Activated T-cell treated with anti-CD3 and anti-CD28 coated beads, Interleukin-2, amount 50 U/mL, for 72 hours (primary cell): ENCODE data around the gene KCNMA1. TPM values are rescaled to one million over a fixed set of nuclear protein-coding genes. Genes with fewer than 3 reads are reported as not detected.

Experiments used
- ATAC-seq, 2 donors: fragments of 150-1000 bp; cut with Tn5 transposase; replicated peaks in 1 of 2; 2 replicates each; pipeline ENCODE4 v1.10.0; 2021; ENCODE audit warnings: moderate library complexity in 2 of 2, mild to moderate bottlenecking in 1 of 2
- DNase-seq, 2 donors: peaks; one replicate each; pipeline ENCODE4 v3.0.0; 2021 to 2022; ENCODE audit warnings: mixed read lengths in 1 of 2
- H3K27ac Mint-ChIP-seq: one replicate; pipeline ENCODE4 v1.8.0; 2022; ENCODE audit warnings: mild to moderate bottlenecking, moderate library complexity, mixed read lengths
- H3K27me3 Mint-ChIP-seq: one replicate; pipeline ENCODE4 v1.8.0; 2022; ENCODE audit warnings: low read depth, mixed read lengths
- H3K36me3 Mint-ChIP-seq, 2 donors: one replicate each; pipeline ENCODE4 v1.8.0; 2022; ENCODE audit warnings: mixed read lengths in 2 of 2, mild to moderate bottlenecking in 1 of 2; ENCODE audit not compliant: insufficient read depth in 2 of 2
- H3K4me1 Mint-ChIP-seq: one replicate; pipeline ENCODE4 v1.8.0; 2022; ENCODE audit warnings: low read depth, mixed read lengths
- H3K4me3 Mint-ChIP-seq, 2 donors: one replicate each; pipeline ENCODE4 v1.8.0; 2022; ENCODE audit warnings: mild to moderate bottlenecking in 2 of 2, mixed read lengths in 2 of 2, moderate library complexity in 2 of 2
- H3K9me3 Mint-ChIP-seq, 2 donors: one replicate each; pipeline ENCODE4 v1.8.0; 2022; ENCODE audit warnings: mixed read lengths in 2 of 2
- total RNA-seq, 2 donors: library from RNA; stranded (reverse); gene quantifications; one replicate each; pipeline ENCODE4 v1.2.3, GENCODE V29; 2022

KCNMA1 gene
- total RNA-seq, 2 donors from 2014 or later: 0.55 to 1.0 TPM

DNA sequence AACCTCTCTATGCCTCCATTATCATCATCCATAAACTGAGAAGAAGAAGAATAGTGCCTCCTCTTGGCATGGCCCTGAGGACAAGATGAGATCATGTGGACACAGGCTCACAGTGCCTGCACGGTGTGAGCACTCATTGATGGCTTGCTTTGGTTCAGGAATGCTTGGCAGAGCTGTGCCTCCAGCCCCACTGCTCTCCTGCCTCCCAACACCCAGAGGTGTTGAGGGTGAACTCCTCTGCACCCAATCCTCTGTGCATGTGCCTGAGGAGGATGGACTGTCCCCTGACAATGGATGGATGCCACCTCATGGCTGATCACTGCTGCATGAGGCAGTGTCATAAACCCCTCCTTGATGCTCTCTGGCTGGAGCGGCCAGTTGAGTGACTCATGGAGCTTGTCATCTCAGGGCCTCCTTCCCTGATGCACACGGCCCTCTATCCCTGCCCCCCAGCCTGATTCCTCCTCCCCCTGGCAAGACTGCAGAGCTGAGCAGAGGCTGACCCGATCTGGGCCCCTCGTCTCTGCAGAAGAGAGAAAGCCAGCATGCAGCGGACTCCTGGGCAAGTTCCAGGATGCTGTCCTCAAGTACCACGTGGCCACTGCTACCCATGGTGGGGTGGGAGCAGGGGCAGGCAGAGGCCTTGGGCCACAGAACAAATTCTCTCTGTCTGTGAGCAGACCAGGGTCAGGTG, 136.3 kb downstream of the KCNMA1 start:
- H3K27ac Mint-ChIP-seq: no peak overlapping the region
- H3K4me3 Mint-ChIP-seq: peak overlapping the region; percentile 48 to 56
- DNase-seq (peak; percentile 7 to 12), ATAC-seq (peak; percentile 52 to 63)
- H3K4me1 Mint-ChIP-seq: peaks cover 22% of the 10 kb centered on the region
- H3K9me3 Mint-ChIP-seq: no peaks in the 10 kb centered on the region
- peaks cover 20% of the 10 kb centered on the region for H3K27me3 Mint-ChIP-seq
- no peaks in the 10 kb centered on the region for H3K36me3 Mint-ChIP-seq

DNA sequence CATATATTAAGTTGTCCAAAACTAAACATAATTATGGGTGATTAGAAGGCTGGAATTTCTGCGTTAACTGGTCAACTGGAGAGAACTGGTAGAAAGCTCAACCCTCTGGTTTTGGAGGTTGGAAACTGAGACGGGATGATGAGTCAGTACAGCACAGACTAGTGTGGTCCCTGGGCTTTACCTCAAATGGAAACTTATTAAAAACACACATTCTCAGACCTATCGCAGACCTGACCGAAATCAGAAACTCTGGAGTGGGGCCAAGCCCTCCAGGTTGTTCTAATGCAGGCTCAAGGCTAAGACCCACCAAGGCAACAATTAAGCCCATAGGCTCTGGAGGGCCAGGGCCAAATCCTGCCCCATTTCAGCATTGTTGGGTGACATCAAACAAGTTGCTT, 136.9 kb downstream of the KCNMA1 start:
- no peak overlapping the region for H3K27ac Mint-ChIP-seq
- peaks cover 22% of the 10 kb centered on the region for H3K4me1 Mint-ChIP-seq
- DNase-seq: peak; percentile 18 to 28
- H3K9me3 Mint-ChIP-seq: no peaks in the 10 kb centered on the region
- H3K36me3 Mint-ChIP-seq: no peaks in the 10 kb centered on the region
- ATAC-seq: peak; percentile 75 to 77
- peaks cover 16% of the 10 kb centered on the region for H3K27me3 Mint-ChIP-seq
- peak overlapping the region; percentile 48 to 56 for H3K4me3 Mint-ChIP-seq

DNA sequence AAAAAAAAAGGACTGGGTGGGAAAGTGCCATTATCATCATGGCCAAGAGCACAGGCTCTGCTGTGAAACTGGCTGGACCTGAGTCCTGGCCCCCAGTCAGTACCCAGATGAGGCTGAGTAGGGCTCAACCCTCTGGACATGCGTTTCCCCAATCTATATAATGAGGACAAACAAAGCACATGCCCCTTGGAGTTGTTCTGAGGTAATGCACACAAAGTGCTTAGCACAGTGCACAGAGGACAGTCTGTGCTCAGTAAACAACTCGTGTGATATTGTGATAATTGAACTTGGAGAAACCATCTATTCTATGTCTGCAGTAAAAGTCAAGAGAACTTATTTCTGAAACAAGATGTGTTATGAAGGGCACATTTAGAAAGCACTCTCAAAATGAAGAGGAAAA, 138.8 kb downstream of the KCNMA1 start:
- H3K27me3 Mint-ChIP-seq: peaks cover 9% of the 10 kb centered on the region
- DNase-seq (no peak), ATAC-seq (no peak)
- H3K4me1 Mint-ChIP-seq: peaks cover 17% of the 10 kb centered on the region
- no peaks in the 10 kb centered on the region for H3K9me3 Mint-ChIP-seq
- H3K27ac Mint-ChIP-seq: no peak overlapping the region
- H3K4me3 Mint-ChIP-seq: no peak overlapping the region
- no peaks in the 10 kb centered on the region for H3K36me3 Mint-ChIP-seq

DNA sequence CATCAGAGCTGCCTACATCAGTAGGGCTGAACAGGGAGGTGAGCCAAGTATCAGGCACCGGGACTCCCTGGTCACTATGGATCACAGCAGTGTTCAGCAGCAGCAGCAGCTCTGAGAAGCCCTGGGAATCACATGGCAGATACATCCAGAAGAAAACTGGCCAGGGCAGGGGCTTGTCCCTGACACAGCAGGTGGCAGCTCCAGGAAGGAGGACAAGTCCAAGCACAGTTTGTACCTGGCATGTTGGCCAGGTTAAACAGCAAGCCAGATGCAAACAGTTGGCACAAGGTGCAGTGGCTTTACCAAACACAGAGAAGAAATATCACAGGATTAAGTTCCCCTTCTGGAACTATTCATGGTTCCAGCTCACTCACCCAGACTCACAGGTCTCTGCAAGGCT, 139.4 kb downstream of the KCNMA1 start:
- H3K4me1 Mint-ChIP-seq: peaks cover 17% of the 10 kb centered on the region
- no peak overlapping the region for H3K4me3 Mint-ChIP-seq
- no peak for ATAC-seq
- no peak overlapping the region for H3K27ac Mint-ChIP-seq
- H3K27me3 Mint-ChIP-seq: peaks cover 9% of the 10 kb centered on the region
- no peak for DNase-seq
- no peaks in the 10 kb centered on the region for H3K36me3 Mint-ChIP-seq
- H3K9me3 Mint-ChIP-seq: no peaks in the 10 kb centered on the region

DNA sequence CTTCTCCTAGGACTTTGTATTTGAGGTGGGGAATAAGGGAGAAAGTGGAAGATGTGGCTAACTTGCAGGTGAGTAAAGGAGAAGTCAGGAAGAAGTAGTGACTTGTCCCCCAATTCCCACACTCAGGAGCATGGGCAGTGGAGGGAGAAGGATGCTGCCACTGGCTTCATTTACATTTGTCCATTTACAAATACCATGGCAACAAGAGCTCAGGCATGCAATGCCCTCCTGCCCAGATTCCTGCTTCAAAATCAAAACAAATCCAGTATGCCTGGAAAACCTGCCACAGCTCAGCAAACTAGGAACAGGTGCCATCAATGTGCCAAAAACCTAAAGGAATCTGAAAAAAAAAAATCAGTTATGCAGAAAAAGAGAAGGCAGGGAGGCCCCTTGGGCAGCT, 139.9 kb downstream of the KCNMA1 start:
- Mint-ChIP-seq H3K27ac (no peak overlapping the region), H3K4me3 (no peak overlapping the region), H3K4me1 (peaks cover 17% of the 10 kb centered on the region), H3K9me3 (no peaks in the 10 kb centered on the region), H3K27me3 (peaks cover 9% of the 10 kb centered on the region), H3K36me3 (no peaks in the 10 kb centered on the region)
- no peak for ATAC-seq
- no peak for DNase-seq

DNA sequence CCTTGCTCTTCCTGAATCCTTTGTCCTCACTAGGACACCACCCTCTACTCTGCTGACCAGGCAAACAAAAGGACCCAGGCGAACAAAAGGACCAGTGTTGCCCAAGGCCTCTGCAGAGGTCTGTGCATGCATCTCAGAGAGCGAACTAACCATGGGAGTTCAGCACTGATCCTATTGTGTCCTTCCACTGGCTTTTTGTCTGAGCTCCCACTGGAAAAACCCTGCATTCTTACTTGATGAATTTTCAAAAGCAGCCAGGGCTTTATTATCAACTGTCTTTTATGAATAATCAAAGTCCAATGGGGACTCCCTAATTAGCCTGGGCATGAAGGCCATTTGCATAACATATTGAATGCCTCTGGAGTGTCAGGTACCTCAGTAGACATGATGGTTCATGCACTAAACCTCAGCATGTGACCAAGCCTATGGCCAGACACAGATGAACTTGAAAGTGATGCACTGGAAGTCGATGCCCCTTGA, 140.6 kb downstream of the KCNMA1 start:
- H3K27me3 Mint-ChIP-seq: peaks cover 9% of the 10 kb centered on the region
- ATAC-seq (no peak), DNase-seq (no peak)
- H3K4me1 Mint-ChIP-seq: peaks cover 17% of the 10 kb centered on the region
- H3K4me3 Mint-ChIP-seq: no peak overlapping the region
- H3K36me3 Mint-ChIP-seq: no peaks in the 10 kb centered on the region
- no peaks in the 10 kb centered on the region for H3K9me3 Mint-ChIP-seq
- no peak overlapping the region for H3K27ac Mint-ChIP-seq

DNA sequence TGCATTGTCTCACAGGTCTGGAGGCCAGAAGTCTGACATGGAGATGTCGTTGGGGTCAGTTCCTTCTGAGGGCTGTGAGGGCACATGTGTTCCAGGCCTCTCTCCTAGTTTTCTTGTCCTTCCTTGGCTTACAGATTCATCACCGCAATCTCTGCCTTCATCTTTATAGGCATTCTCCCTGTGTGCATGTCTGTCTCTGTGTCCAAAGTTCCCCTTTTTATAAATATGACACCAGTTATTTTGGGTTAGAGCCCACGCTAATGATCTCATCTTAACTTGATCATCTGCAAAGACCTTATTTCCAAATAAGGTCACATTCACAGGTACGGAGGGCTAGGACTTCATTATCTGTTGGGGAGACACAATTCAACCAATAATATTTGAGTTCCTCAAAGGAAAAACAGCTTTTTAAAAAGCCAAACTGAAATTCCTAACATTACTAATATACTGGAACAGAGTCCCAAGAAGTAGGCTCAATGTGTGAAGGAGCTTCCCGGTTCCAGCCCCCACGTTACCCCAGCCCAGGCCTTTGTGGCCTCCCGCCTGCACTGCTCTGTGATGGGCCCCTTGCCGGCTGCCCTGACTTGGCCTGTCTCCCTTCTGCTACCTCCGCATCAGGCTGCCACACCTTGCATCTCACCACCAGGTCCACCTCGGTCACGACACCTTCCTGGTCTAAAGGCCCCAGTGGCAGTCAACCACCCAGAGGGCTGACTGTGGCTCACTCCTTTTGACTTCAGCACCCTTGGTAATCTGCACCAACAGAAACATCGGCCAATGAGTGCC, 142.7 kb downstream of the KCNMA1 start:
- DNase-seq: no peak
- no peaks in the 10 kb centered on the region for H3K36me3 Mint-ChIP-seq
- no peaks in the 10 kb centered on the region for H3K4me1 Mint-ChIP-seq
- no peak overlapping the region for H3K4me3 Mint-ChIP-seq
- no peak for ATAC-seq
- no peaks in the 10 kb centered on the region for H3K9me3 Mint-ChIP-seq
- no peak overlapping the region for H3K27ac Mint-ChIP-seq
- H3K27me3 Mint-ChIP-seq: peaks cover 9% of the 10 kb centered on the region

DNA sequence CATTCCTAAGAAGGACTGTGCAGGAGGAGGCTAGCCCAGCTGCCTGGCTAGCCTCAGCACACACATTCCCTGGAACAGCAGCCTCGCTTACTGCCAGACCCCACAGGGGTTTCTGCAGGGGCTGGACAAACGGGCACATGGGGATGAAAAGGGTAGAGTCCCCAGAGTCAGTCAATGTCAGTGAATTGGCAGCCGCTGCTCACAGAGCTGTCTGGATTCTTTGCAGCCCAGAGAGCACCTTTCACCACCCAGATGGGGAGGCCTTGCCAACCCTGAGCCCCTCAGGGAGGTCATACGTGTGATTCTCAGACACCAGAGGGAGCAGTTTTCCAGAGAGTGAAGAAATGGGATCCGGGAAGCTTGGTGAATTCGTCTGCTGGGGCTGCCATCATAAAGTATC, 143.3 kb downstream of the KCNMA1 start:
- Mint-ChIP-seq H3K27ac (no peak overlapping the region), H3K27me3 (peaks cover 9% of the 10 kb centered on the region), H3K36me3 (no peaks in the 10 kb centered on the region), H3K4me3 (no peak overlapping the region), H3K4me1 (no peaks in the 10 kb centered on the region), H3K9me3 (no peaks in the 10 kb centered on the region)
- ATAC-seq (no peak), DNase-seq (no peak)

DNA sequence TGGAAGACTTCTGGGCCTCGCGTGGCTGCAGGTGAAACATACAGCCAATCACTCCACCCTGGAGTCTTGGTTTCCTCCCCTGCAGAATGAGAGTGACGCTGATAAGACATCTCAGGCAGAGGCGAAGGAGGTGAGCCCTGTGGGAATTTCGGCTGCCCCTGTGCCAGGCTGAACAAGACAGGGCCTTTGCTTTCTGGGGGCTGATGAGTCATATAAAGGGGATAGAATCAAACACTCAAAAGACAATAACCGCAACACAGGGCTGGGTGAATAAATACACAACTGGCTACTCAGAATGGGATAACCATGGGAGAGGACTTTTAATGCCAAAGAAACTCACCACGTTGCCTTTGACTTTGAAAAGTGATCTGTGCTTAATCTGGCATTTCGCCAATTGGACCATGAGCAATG, 143.8 kb downstream of the KCNMA1 start:
- no peaks in the 10 kb centered on the region for H3K4me1 Mint-ChIP-seq
- no peak for DNase-seq
- no peak overlapping the region for H3K4me3 Mint-ChIP-seq
- no peaks in the 10 kb centered on the region for H3K36me3 Mint-ChIP-seq
- H3K27me3 Mint-ChIP-seq: peaks cover 9% of the 10 kb centered on the region
- H3K27ac Mint-ChIP-seq: no peak overlapping the region
- no peaks in the 10 kb centered on the region for H3K9me3 Mint-ChIP-seq
- ATAC-seq: peak; percentile 32 to 69

DNA sequence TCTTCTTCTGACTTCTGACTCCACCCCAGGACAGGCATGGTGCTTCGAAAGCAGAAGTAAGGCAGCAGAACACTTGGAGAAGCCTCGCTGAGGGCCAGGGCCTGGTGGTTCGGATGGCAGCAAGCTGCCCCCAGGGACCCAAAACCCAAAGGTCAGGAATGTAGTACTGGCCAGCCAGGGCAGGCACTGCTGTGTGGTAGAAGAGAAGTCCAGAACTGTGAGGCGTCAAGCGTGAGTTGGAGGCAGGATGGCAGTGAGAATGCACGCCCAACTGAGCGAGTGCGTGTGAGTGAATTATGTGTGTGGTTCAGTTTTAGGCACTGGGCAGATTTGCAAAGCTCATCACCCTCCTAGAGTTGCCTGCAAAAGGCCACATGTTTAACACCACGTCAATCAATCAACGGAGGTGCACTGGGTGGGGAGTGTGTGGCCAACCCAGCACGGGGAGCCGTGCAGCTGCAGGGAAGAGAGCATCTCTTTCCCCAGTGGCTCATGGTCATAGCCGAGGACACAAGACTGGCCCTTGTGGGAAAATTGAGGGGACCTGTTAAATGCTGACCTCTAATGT, 144.3 kb downstream of the KCNMA1 start:
- H3K4me1 Mint-ChIP-seq: no peaks in the 10 kb centered on the region
- no peak overlapping the region for H3K27ac Mint-ChIP-seq
- ATAC-seq (peak in 1 of 2 donors; percentile 23), DNase-seq (no peak)
- H3K27me3 Mint-ChIP-seq: peaks cover 8% of the 10 kb centered on the region
- H3K36me3 Mint-ChIP-seq: no peaks in the 10 kb centered on the region
- H3K4me3 Mint-ChIP-seq: no peak overlapping the region
- no peaks in the 10 kb centered on the region for H3K9me3 Mint-ChIP-seq

DNA sequence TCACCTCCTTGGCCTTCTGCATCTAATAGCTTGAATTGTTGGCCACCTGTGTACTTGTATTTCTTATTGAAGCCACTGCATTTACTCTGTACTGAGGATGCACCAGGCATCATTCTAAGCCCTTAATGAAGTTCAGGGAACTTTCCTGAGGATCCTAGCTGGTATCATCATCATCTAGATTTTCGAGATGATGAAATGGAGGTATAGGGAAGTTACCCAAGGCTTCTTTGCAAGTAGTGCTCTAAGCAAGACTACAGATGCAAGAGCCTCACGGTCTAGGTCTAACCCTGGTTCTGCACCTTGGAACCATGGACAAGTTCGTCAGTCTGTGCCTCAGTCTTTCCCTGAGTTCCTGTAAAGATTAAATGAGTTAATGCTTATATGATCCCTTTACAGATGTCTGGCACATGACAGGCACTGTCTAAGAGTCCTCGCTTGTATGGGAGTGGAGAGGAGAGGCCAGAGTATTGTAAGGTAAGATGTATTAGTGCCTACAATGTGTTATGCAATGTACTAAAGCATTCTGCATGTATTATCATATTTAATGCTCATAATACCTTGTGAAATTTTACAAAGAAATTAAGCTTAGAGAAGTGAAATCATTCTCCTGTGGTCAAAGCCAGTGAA, 145.1 kb downstream of the KCNMA1 start:
- no peak overlapping the region for H3K4me3 Mint-ChIP-seq
- no peaks in the 10 kb centered on the region for H3K36me3 Mint-ChIP-seq
- ATAC-seq (no peak), DNase-seq (no peak)
- H3K9me3 Mint-ChIP-seq: no peaks in the 10 kb centered on the region
- H3K27ac Mint-ChIP-seq: no peak overlapping the region
- no peaks in the 10 kb centered on the region for H3K4me1 Mint-ChIP-seq
- no peaks in the 10 kb centered on the region for H3K27me3 Mint-ChIP-seq

DNA sequence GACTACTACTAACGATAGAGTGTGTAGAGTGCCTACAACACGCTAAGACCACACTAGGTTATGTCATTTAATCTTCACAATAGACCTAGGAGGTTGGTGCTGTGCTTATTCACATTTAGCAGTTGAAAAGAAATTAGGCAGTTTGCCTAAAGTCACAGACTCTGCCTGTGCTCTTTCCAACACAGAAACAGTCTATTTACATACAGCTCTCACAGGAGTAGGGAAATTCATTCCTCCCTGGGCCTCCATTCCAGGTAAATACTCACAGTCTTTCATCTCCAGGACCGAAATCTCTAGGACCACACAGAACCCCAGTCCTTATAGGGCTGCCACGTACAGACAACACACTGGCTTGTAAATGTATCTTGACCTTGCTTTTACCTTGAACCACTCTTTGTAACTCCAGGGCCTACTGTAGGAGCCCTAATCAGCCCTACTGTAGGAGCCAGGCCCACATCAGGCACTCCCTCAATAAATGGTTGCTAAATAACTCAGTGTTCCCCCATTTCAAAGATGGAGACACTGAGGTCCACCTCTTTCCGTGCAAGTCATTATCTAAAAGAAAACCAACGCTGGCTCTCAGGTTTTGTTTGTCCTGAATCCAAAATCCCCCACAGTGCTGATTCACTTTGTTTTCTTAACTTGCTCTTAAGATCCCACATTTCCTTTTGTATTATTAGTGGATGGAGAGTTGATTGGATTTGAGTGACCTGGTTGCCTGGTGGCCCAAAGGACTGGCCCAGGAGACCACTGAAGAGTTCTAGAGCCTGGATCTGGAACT, 146.9 kb downstream of the KCNMA1 start:
- H3K36me3 Mint-ChIP-seq: no peaks in the 10 kb centered on the region
- no peaks in the 10 kb centered on the region for H3K27me3 Mint-ChIP-seq
- ATAC-seq (no peak), DNase-seq (no peak)
- H3K9me3 Mint-ChIP-seq: no peaks in the 10 kb centered on the region
- no peak overlapping the region for H3K4me3 Mint-ChIP-seq
- H3K4me1 Mint-ChIP-seq: no peaks in the 10 kb centered on the region
- no peak overlapping the region for H3K27ac Mint-ChIP-seq
